Endometrial microvascular endothelial cells (primary cell): ENCODE measurements around the gene FUS. TPM values are rescaled to one million over a fixed set of nuclear protein-coding genes. Genes with fewer than 3 reads are reported as not detected.

Experiments used
- in situ Hi-C: cut with HindIII; loops from 2 replicates; pipeline ENCODE4 v1.10.0; 2017; ENCODE audit warnings: low sequenced_read_pairs, low pct_unique_long_range_greater_than_20kb; ENCODE audit errors: inconsistent ontology term
- total RNA-seq: library from RNA; depleted of rRNA; stranded (reverse); fragments of >200 nt; gene quantifications from one replicate; pipeline ENCODE4 v1.2.3, GENCODE V29; 2015; ENCODE audit errors: inconsistent ontology term

The FUS gene
- total RNA-seq, 1 donor from 2014 or later, result 79.0 TPM

GRCh38 chr16:31216422-31217135 lies 36.6 kb downstream of the FUS start, which contains the start of gene PYDC1:
TSS of gene PYDC1 (minus strand) at chr16:31217135. CDS start at chr16:31217028, 107 bp downstream.
- in situ Hi-C loops, result no loop called here

- in situ Hi-C loops, result no loop called here
Measured at GRCh38 chr16:31217136-31217530, 37.2 kb downstream of the FUS start.

GRCh38 chr16:31219154-31219741 lies 39.3 kb downstream of the FUS start:
- in situ Hi-C loops, result no loop called here

- in situ Hi-C loops, result no loop called here
Measured at GRCh38 chr16:31221357-31222160, 41.6 kb downstream of the FUS start.

- in situ Hi-C loops, result no loop called here
Measured at GRCh38 chr16:31223044-31223443, 43.1 kb downstream of the FUS start.

- in situ Hi-C loops, result no loop called here
Measured at GRCh38 chr16:31224092-31224955, 44.4 kb downstream of the FUS start.

GRCh38 chr16:31225193-31225592 lies 45.3 kb downstream of the FUS start:
- in situ Hi-C loops, result no loop called here

GRCh38 chr16:31228206-31228605 lies 48.3 kb downstream of the FUS start:
- in situ Hi-C loops, result no loop called here

- in situ Hi-C loops, result no loop called here
Measured at GRCh38 chr16:31229501-31229900, 49.6 kb downstream of the FUS start.

GRCh38 chr16:31238041-31238440 lies 58.1 kb downstream of the FUS start:
- in situ Hi-C loops, result no loop called here

Other genes with a start within 250 kb of the FUS start
- 13.4 TPM for gene ORAI3, start 231.1 kb upstream of the FUS start, total RNA-seq
- gene SETD1A, start 222.4 kb upstream of the FUS start, total RNA-seq, result 5.0 TPM
- 6.0 TPM for gene HSD3B7, start 194.9 kb upstream of the FUS start, total RNA-seq
- not detected for gene STX1B, start 169.5 kb upstream of the FUS start, total RNA-seq
- 35.9 TPM for gene STX4, start 146.6 kb upstream of the FUS start, total RNA-seq
- 16.5 TPM for gene ZNF668, start 105.9 kb upstream of the FUS start, total RNA-seq
- 7.2 TPM for gene ZNF646, start 105.7 kb upstream of the FUS start, total RNA-seq
- gene PRSS53, start 91.2 kb upstream of the FUS start, total RNA-seq, result 0.19 TPM
- gene VKORC1, start 85.3 kb upstream of the FUS start, total RNA-seq, result 179 TPM
- 88.6 TPM for gene BCKDK, start 71.8 kb upstream of the FUS start, total RNA-seq
- gene KAT8, start 62.5 kb upstream of the FUS start, total RNA-seq, result 30.1 TPM
- gene PRSS8, start 44.4 kb upstream of the FUS start, total RNA-seq, result not detected
- gene PRSS36, start 30.1 kb upstream of the FUS start, total RNA-seq, result not detected
- 21.2 TPM for gene PYCARD, start 22.6 kb downstream of the FUS start, total RNA-seq
- gene TRIM72, start 34.0 kb downstream of the FUS start, total RNA-seq, result not detected
- gene PYDC1, start 37.0 kb downstream of the FUS start, total RNA-seq, result not detected
- gene ITGAM, start 79.8 kb downstream of the FUS start, total RNA-seq, result not detected
- 2.8 TPM for gene ITGAX, start 175.0 kb downstream of the FUS start, total RNA-seq
- gene ITGAD, start 213.2 kb downstream of the FUS start, total RNA-seq, result not detected
- not detected for gene COX6A2, start 248.2 kb downstream of the FUS start, total RNA-seq